Aorta (tissue), 5 donors: ENCODE measurements around the gene DLAT. TPM values are rescaled to one million over a fixed set of nuclear protein-coding genes. Genes with fewer than 3 reads are reported as not detected.
"Not testable (repeated sequence)": the region's sequence is repeated elsewhere in the genome, so short reads cannot be mapped to it uniquely, and the experiment has no call there.

Source experiments
- ATAC-seq: fragments of 200-7000 bp; cut with Tn5 transposase; one replicate; pipeline ENCODE4 v1.9.1; 2022; ENCODE audit warnings: moderate library complexity; ENCODE audit not compliant: low FRiP score
- DNase-seq, 2 donors: peaks; one replicate each; pipeline ENCODE4 v3.0.0-alpha.2; 2020
- H3K27ac ChIP-seq, 2 donors: one replicate each; pipeline ENCODE4 v1.5.1; 2013; ENCODE audit warnings: low read length in 2 of 2, mild to moderate bottlenecking in 2 of 2, moderate library complexity in 2 of 2, control low read depth in 1 of 2, inconsistent platforms in 1 of 2, low read depth in 1 of 2
- H3K27me3 ChIP-seq, 2 donors: one replicate each; pipeline ENCODE4 v1.6.1; 2013; ENCODE audit warnings: control low read depth in 1 of 2, low read length in 1 of 2, mild to moderate bottlenecking in 1 of 2, moderate library complexity in 1 of 2; ENCODE audit not compliant: insufficient read depth in 2 of 2, control insufficient read depth in 1 of 2
- H3K36me3 ChIP-seq, 2 donors: one replicate each; pipeline ENCODE4 v1.6.1; 2013; ENCODE audit warnings: control low read depth in 1 of 2, low read length in 1 of 2, mild to moderate bottlenecking in 1 of 2; ENCODE audit not compliant: insufficient read depth in 2 of 2, control insufficient read depth in 1 of 2
- H3K4me1 ChIP-seq, 2 donors: one replicate each; pipeline ENCODE4 v1.6.1; 2013; ENCODE audit warnings: low read length in 2 of 2, control low read depth in 1 of 2, mild to moderate bottlenecking in 1 of 2, moderate library complexity in 1 of 2; ENCODE audit not compliant: insufficient read depth in 2 of 2, control insufficient read depth in 1 of 2
- H3K4me3 ChIP-seq, 2 donors: one replicate each; pipeline ENCODE4 v1.5.1; 2013; ENCODE audit warnings: low read length in 2 of 2, control low read depth in 1 of 2, mild to moderate bottlenecking in 1 of 2
- H3K9me3 ChIP-seq: one replicate; pipeline ENCODE4 v1.6.1; 2013; ENCODE audit warnings: mild to moderate bottlenecking, low read length; ENCODE audit not compliant: control insufficient read depth
- WGBS, 2 donors: extraction: QIAGEN DNeasy Blood & Tissue Kit; methylation state at CpG; one replicate each; pipeline ENCODE4 v1.1.7; 2013; 5-methylcytosine and 5-hydroxymethylcytosine counted together
- intact Hi-C, 2 donors: fragments of 100-400 bp; cut with DNase I; formaldehyde crosslinking; loops; one replicate each; pipeline versions ENCODE4 v1.14.2 to v1.15.0; 2022
- polyA plus RNA-seq, 2 donors: library from polyadenylated mRNA; stranded (reverse); fragments of 200-250 nt; gene quantifications; one replicate each; pipeline ENCODE4 v1.2.3, GENCODE V29; 2013
- total RNA-seq, 2 donors: library from RNA; stranded (reverse); fragmentation: NEBNext Ultra II Directional; extraction: Animal tissue kit (Norgen Biotek cat#: 25700); gene quantifications; one replicate each; pipeline ENCODE4 v1.2.1, GENCODE V29; 2021
- donor health status: healthy with polysubstance abuse.
- donor health status: Bipolar disorder and iron deficiency.
- donor health status: DM: no; HTN: no; CAD: no.
- donor health status: DM: no; HTN: no; CAD: no.
- donor health status: DM: yes; HTN: yes; CAD: no.

Gene DLAT
- total and polyA plus RNA-seq, 4 donors, result 11.9 to 20.8 (median 16.8) TPM

- Histone ChIP-seq H3K27ac (no peak overlapping the region), H3K36me3 (peaks cover 0 to 11% of the 10 kb centered on the region in 2 donors), H3K4me3 (no peak overlapping the region), H3K4me1 (peaks cover 0 to 4% of the 10 kb centered on the region in 2 donors), H3K9me3 (no peaks in the 10 kb centered on the region), H3K27me3 (no peaks in the 10 kb centered on the region)
- DNase-seq, result peak in 1 of 2 donors; percentile 53
- intact Hi-C loops, result loop anchor here in 1 of 2 donors (5.0 kb wide), 1 partner anchor 105 kb away; the partner anchor contains the start of genes CFAP68 and FDXACB1
- no peak for ATAC-seq
- WGBS, 2 donors, result 34 to 42% methylated on average over 7 of the region's 7 CpGs
Observed at GRCh38 chr11:111982019-111982464, 43.2 kb upstream of the DLAT start.

- peaks cover 0 to 4% of the 10 kb centered on the region in 2 donors for H3K4me1 ChIP-seq
Observed at GRCh38 chr11:111982541-111983186, 42.5 kb upstream of the DLAT start.

GRCh38 chr11:111983187-111983986 is 41.8 kb upstream of the DLAT start:
- H3K4me1 ChIP-seq, result peaks cover 0 to 4% of the 10 kb centered on the region in 2 donors
- no peak overlapping the region for H3K27ac ChIP-seq
- WGBS, 2 donors, result 57 to 59% methylated on average over 7 of the region's 7 CpGs
- intact Hi-C loops, result loop anchor here in 1 of 2 donors (5.0 kb wide), 1 partner anchor 106 kb away; the partner anchor contains the start of genes CFAP68 and FDXACB1
- H3K27me3 ChIP-seq, result no peaks in the 10 kb centered on the region
- H3K36me3 ChIP-seq, result peaks cover 2 to 11% of the 10 kb centered on the region in 2 donors
- H3K4me3 ChIP-seq, result no peak overlapping the region
- ATAC-seq, result no peak
- DNase-seq, result no peak
- no peaks in the 10 kb centered on the region for H3K9me3 ChIP-seq

More at GRCh38 chr11:111982541-111983186, 42.5 kb upstream of the DLAT start:
- ATAC-seq, result no peak
- H3K27me3 ChIP-seq, result no peaks in the 10 kb centered on the region
- H3K27ac ChIP-seq, result no peak overlapping the region
- H3K4me3 ChIP-seq, result no peak overlapping the region
- H3K36me3 ChIP-seq, result peaks cover 0 to 11% of the 10 kb centered on the region in 2 donors
- H3K9me3 ChIP-seq, result no peaks in the 10 kb centered on the region
- WGBS, 2 donors, result 70% methylated on average over 5 of the region's 5 CpGs
- intact Hi-C loops, result loop anchor here in 1 of 2 donors (5.0 kb wide), 1 partner anchor 105 kb away; the partner anchor contains the start of genes CFAP68 and FDXACB1
- DNase-seq, result no peak

- no peak for ATAC-seq
- WGBS, 2 donors, result 92 to 96% methylated on average over 5 of the region's 5 CpGs
- Histone ChIP-seq H3K4me3 (no peak overlapping the region), H3K36me3 (peaks cover 7 to 11% of the 10 kb centered on the region in 2 donors), H3K4me1 (no peaks in the 10 kb centered on the region), H3K27ac (no peak overlapping the region), H3K9me3 (no peaks in the 10 kb centered on the region), H3K27me3 (no peaks in the 10 kb centered on the region)
- DNase-seq, result no peak
- intact Hi-C loops, result no loop called here
Observed at GRCh38 chr11:111986589-111986988, 38.6 kb upstream of the DLAT start.

GRCh38 chr11:111990381-111990780 is 34.8 kb upstream of the DLAT start:
- no peaks in the 10 kb centered on the region for H3K9me3 ChIP-seq
- ATAC-seq, result no peak
- no peaks in the 10 kb centered on the region for H3K4me1 ChIP-seq
- intact Hi-C loops, result no loop called here
- no peak overlapping the region for H3K4me3 ChIP-seq
- WGBS, 2 donors, result 98% methylated on average over 6 of the region's 6 CpGs
- H3K36me3 ChIP-seq, result peaks cover 15 to 27% of the 10 kb centered on the region in 2 donors
- no peaks in the 10 kb centered on the region for H3K27me3 ChIP-seq
- DNase-seq, result no peak
- no peak overlapping the region for H3K27ac ChIP-seq

GRCh38 chr11:111992206-111992855 is 32.9 kb upstream of the DLAT start:
- H3K27me3 ChIP-seq, result no peaks in the 10 kb centered on the region
- WGBS, 2 donors, result 77 to 80% methylated on average over 3 of the region's 3 CpGs
- DNase-seq, result no peak
- intact Hi-C loops, result no loop called here
- no peak overlapping the region for H3K4me3 ChIP-seq
- peaks cover 15 to 30% of the 10 kb centered on the region in 2 donors for H3K36me3 ChIP-seq
- no peaks in the 10 kb centered on the region for H3K9me3 ChIP-seq
- ATAC-seq, result no peak
- no peaks in the 10 kb centered on the region for H3K4me1 ChIP-seq
- no peak overlapping the region for H3K27ac ChIP-seq

GRCh38 chr11:111996129-111996528 is 29.1 kb upstream of the DLAT start:
- no peaks in the 10 kb centered on the region for H3K9me3 ChIP-seq
- intact Hi-C loops, result no loop called here
- H3K4me1 ChIP-seq, result no peaks in the 10 kb centered on the region
- peaks cover 15 to 23% of the 10 kb centered on the region in 2 donors for H3K36me3 ChIP-seq
- ATAC-seq (no peak), DNase-seq (no peak)
- H3K4me3 ChIP-seq, result no peak overlapping the region
- H3K27me3 ChIP-seq, result no peaks in the 10 kb centered on the region
- WGBS, 2 donors, result 84 to 92% methylated on average over 3 of the region's 3 CpGs
- H3K27ac ChIP-seq, result no peak overlapping the region

- H3K27ac ChIP-seq, ATAC-seq, H3K4me3 ChIP-seq, H3K27me3 ChIP-seq, H3K4me1 ChIP-seq, H3K9me3 ChIP-seq, DNase-seq, intact Hi-C loops: not testable (repeated sequence)
- WGBS, 2 donors, result 42 to 51% methylated on average over 5 of the region's 5 CpGs
- peaks cover 15 to 23% of the 10 kb centered on the region in 2 donors for H3K36me3 ChIP-seq
Observed at GRCh38 chr11:111996669-111997068, 28.5 kb upstream of the DLAT start.
